K562 (cell line): ENCODE results near the gene ZNF200. TPM values are rescaled to one million over a fixed set of nuclear protein-coding genes. Genes with fewer than 3 reads are reported as not detected.

Experiments used
- BRD9 ChIP-seq: fragments of 450-650 bp; IDR thresholded peaks from 2 replicates; pipeline ENCODE4 v1.6.1; 2018; ENCODE audit warnings: low read depth; ENCODE audit not compliant: partially characterized antibody
- CBX3 ChIP-seq, 2 experiments: IDR thresholded peaks; 1 replicate in 1 of 2; 2 replicates in 1 of 2; pipeline ENCODE4 v1.6.1; 2012; ENCODE audit warnings: inconsistent platforms in 2 of 2, low read length in 2 of 2, borderline replicate concordance in 1 of 2, control low read depth in 1 of 2
- EP300 ChIP-seq: IDR thresholded peaks from 2 replicates; pipeline ENCODE4 v1.6.1; 2012; ENCODE audit warnings: low read length, improper control_type of control experiment
- HDAC2 ChIP-seq: fragments of 450-650 bp; IDR thresholded peaks from 2 replicates; pipeline ENCODE4 v1.6.1; 2016; ENCODE audit warnings: mild to moderate bottlenecking
- HMGXB4 ChIP-seq: sonication (generic); formaldehyde crosslinking; IDR thresholded peaks from 2 replicates; pipeline ENCODE4 v1.8.1; 2023; ENCODE audit warnings: mild to moderate bottlenecking, missing genetic modification reagents
- IFI16 ChIP-seq: fragments of 250-450 bp; sonication (Bioruptor Pico); IDR thresholded peaks from 2 replicates; pipeline ENCODE4 v2.1.2; 2022; ENCODE audit warnings: mild to moderate bottlenecking, inconsistent platforms
- JUND ChIP-seq, 2 experiments: IDR thresholded peaks; 2 replicates in 1 of 2; 3 replicates in 1 of 2; pipeline ENCODE4 v1.6.1; 2011; ENCODE audit warnings: borderline replicate concordance in 2 of 2, low read depth in 2 of 2, low read length in 2 of 2, improper control_type of control experiment in 1 of 2, missing biosample characterization in 1 of 2, missing genetic modification characterization in 1 of 2, missing genetic modification reagents in 1 of 2
- KLF13 ChIP-seq: fragments of 450-650 bp; IDR thresholded peaks from 2 replicates; pipeline ENCODE4 v1.6.1; 2016; ENCODE audit warnings: missing genetic modification characterization, low read depth, mild to moderate bottlenecking, missing compliant biosample characterization, moderate library complexity, borderline replicate concordance
- MCM5 ChIP-seq: fragments of 450-650 bp; IDR thresholded peaks from 2 replicates; pipeline ENCODE4 v1.6.1; 2016; ENCODE audit warnings: low read depth
- MEIS2 ChIP-seq: fragments of 450-650 bp; IDR thresholded peaks from 2 replicates; pipeline ENCODE4 v1.6.1; 2014; ENCODE audit warnings: mild to moderate bottlenecking; ENCODE audit not compliant: partially characterized antibody
- MYC ChIP-seq, 2 experiments: fragments of 250-450 bp in 1 of 2; sonication (Bioruptor Pico) in 1 of 2; IDR thresholded peaks; 2 replicates each; pipeline versions ENCODE4 v1.5.1 to v1.6.1; 2012 to 2021; ENCODE audit warnings: low read depth in 2 of 2, borderline replicate concordance in 1 of 2, improper control_type of control experiment in 1 of 2, low read length in 1 of 2, mild to moderate bottlenecking in 1 of 2, moderate library complexity in 1 of 2
- POLR2A ChIP-seq: fragments of 450-650 bp; conservative IDR thresholded peaks from 2 replicates; pipeline ENCODE4 v1.6.1; 2016
- RBFOX2 ChIP-seq: fragments of 200-400 bp; formaldehyde crosslinking; IDR thresholded peaks from 2 replicates; pipeline ENCODE4 v1.6.1; 2017; ENCODE audit warnings: low read depth, mild to moderate bottlenecking, low read length, moderate library complexity
- RBM15 ChIP-seq: fragments of 200-400 bp; formaldehyde crosslinking; IDR thresholded peaks from 2 replicates; pipeline ENCODE4 v1.6.1; 2018; ENCODE audit warnings: mild to moderate bottlenecking, low read length, moderate library complexity; ENCODE audit not compliant: insufficient read depth
- SMARCE1 ChIP-seq: fragments of 450-650 bp; IDR thresholded peaks from 2 replicates; pipeline ENCODE4 v1.7.1; 2016; ENCODE audit warnings: mild to moderate bottlenecking
- SNRNP70 ChIP-seq: fragments of 200-400 bp; formaldehyde crosslinking; optimal IDR thresholded peaks from 2 replicates; pipeline ENCODE3; 2017; ENCODE audit warnings: low read depth, low read length
- TBL1XR1 ChIP-seq, 2 experiments: IDR thresholded peaks; 2 replicates each; pipeline ENCODE4 v1.6.1; 2012; ENCODE audit warnings: improper control_type of control experiment in 2 of 2, low read length in 2 of 2, mild to moderate bottlenecking in 1 of 2
- TOE1 ChIP-seq, 2 experiments: fragments of 450-650 bp in 1 of 2; sonication (generic) in 1 of 2; formaldehyde crosslinking in 1 of 2; IDR thresholded peaks; 2 replicates each; pipeline versions ENCODE4 v1.7.1 to v1.8.0; 2016 to 2022; ENCODE audit warnings: borderline replicate concordance in 2 of 2, mild to moderate bottlenecking in 2 of 2, antibody characterized with exemption in 1 of 2, inconsistent platforms in 1 of 2, low read depth in 1 of 2, missing genetic modification reagents in 1 of 2, moderate library complexity in 1 of 2
- TRIM25 ChIP-seq: fragments of 450-650 bp; IDR thresholded peaks from 2 replicates; pipeline ENCODE4 v1.7.0; 2016; ENCODE audit warnings: borderline replicate concordance
- ZNF408 ChIP-seq: fragments of 250-450 bp; sonication (Bioruptor Pico); IDR thresholded peaks from 2 replicates; pipeline ENCODE4 v1.4.0; 2020; ENCODE audit warnings: low read depth, mild to moderate bottlenecking, moderate library complexity
- polyA plus RNA-seq, 8 experiments: library from polyadenylated mRNA; depleted of rRNA in 4 of 8; stranded (reverse) in 5 of 8; unstranded in 3 of 8; fragments of >200 nt; fragmentation: Nextera tagmentation in 2 of 8; fragmentation: Illumina TruSeq in 1 of 8; extraction: Ambion mirVana in 2 of 8; extraction: Trizol in 1 of 8; gene quantifications; 2 replicates each; pipeline versions ENCODE4 v1.2.1 to v1.2.3, GENCODE V29; 2011 to 2014; ENCODE audit warnings: inconsistent platforms in 1 of 8, missing spikeins in 1 of 8
- total RNA-seq, 7 experiments: library from RNA; depleted of rRNA in 6 of 7; stranded (reverse); fragments of >200 nt in 6 of 7; fragmentation: Illumina TruSeq in 2 of 7; extraction: Trizol in 2 of 7; gene quantifications; 2 replicates each; pipeline versions ENCODE4 v1.2.1 to v1.2.3, GENCODE V29; 2011 to 2021; ENCODE audit warnings: low replicate concordance in 1 of 7
- TF ChIP-seq, protein P1 (sequence below): fragments of 250-450 bp; sonication (Bioruptor Pico); IDR thresholded peaks from 2 replicates; pipeline ENCODE4 v1.5.0; 2021

The ZNF200 gene
- total and polyA plus RNA-seq, 9 of the 15 experiments (the other 6 are each of a cell fraction or from before 2014, with no cell fraction given) = 4.8 to 14.5 (median 9.2) TPM

- TF ChIP-seq KLF13 (tag) = no peak
- no peak for TF ChIP-seq SMARCE1
- TF ChIP-seq POLR2A = no peak
- TF ChIP-seq SNRNP70 = no peak
- TF ChIP-seq TOE1 (IDR thresholded peaks at IDR 0.05; ENCODE audit: borderline replicate concordance) = peak; percentile 46; the same call in 1 of the 2 replicates
- no peak for TF ChIP-seq TOE1 (CRISPR knock-in tag; IDR thresholded peaks at IDR 0.05; ENCODE audit: borderline replicate concordance, low read depth)
- no peak for TF ChIP-seq MCM5
- peak; percentile 93; the same call in 1 of the 2 replicates for TF ChIP-seq HMGXB4 (CRISPR knock-in tag)
- peak; percentile 31 to 97; a peak in 2 of 4 replicates for TF ChIP-seq TBL1XR1 (IDR thresholded peaks at IDR 0.05; ENCODE audit: low read length in 2 of 2)
- TF ChIP-seq EP300 = peak; percentile 46; the same call in 1 of the 2 replicates
- TF ChIP-seq ZNF408 (CRISPR knock-in tag) = no peak
- TF ChIP-seq JUND (IDR thresholded peaks at IDR 0.05; ENCODE audit: borderline replicate concordance, low read depth, low read length) = peak; percentile 23; the same call in 1 of the 2 replicates
- TF ChIP-seq JUND (tag; IDR thresholded peaks at IDR 0.05; ENCODE audit: borderline replicate concordance, low read depth, low read length) = no peak; the same call in 2 of the 3 replicates
- TF ChIP-seq CBX3 (IDR thresholded peaks at IDR 0.05; ENCODE audit: borderline replicate concordance in 1 of 2, low read length in 2 of 2) = peak in 1 of 2 experiments; percentile 77; a peak in 1 of 3 replicates
- TF ChIP-seq MYC (IDR thresholded peaks at IDR 0.05; ENCODE audit: low read depth, low read length) = peak; percentile 55
- no peak for TF ChIP-seq MYC (CRISPR knock-in tag; IDR thresholded peaks at IDR 0.05; ENCODE audit: borderline replicate concordance, low read depth)
- no peak for TF ChIP-seq MEIS2
- TF ChIP-seq BRD9 = peak; percentile 74
- peak; percentile 56; the same call in 1 of the 2 replicates for TF ChIP-seq RBFOX2
- peak; percentile 55; the same call in 1 of the 2 replicates for TF ChIP-seq HDAC2
- no peak for TF ChIP-seq RBM15
- TF ChIP-seq, protein P1, sequence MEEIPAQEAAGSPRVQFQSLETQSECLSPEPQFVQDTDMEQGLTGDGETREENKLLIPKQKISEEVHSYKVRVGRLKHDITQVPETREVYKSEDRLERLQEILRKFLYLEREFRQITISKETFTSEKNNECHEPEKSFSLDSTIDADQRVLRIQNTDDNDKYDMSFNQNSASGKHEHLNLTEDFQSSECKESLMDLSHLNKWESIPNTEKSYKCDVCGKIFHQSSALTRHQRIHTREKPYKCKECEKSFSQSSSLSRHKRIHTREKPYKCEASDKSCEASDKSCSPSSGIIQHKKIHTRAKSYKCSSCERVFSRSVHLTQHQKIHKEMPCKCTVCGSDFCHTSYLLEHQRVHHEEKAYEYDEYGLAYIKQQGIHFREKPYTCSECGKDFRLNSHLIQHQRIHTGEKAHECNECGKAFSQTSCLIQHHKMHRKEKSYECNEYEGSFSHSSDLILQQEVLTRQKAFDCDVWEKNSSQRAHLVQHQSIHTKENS (CRISPR knock-in tag) = no peak
- TF ChIP-seq IFI16 = no peak
- TF ChIP-seq TRIM25 = no peak
These were observed 59.5 kb downstream of the ZNF200 start (continued) for GRCh38 chr16:3175157-3176093.
